ENCODE data around the gene ARMC9. TPM values are rescaled to one million over a fixed set of nuclear protein-coding genes. Genes with fewer than 3 reads are reported as not detected.
A peak's percentile ranks its signal among the peaks of the same experiment; 100 is the strongest.

ARMC9 gene
- total and polyA plus RNA-seq, 2 of the 13 experiments (the other 11 are each of a cell fraction or from before 2014, with no cell fraction given), result 9.1 to 12.8 TPM

GRCh38 chr2:231418820-231419640 is 220.6 kb downstream of the ARMC9 start (continued):
- TF ChIP-seq ZNF382 (CRISPR knock-in tag; IDR thresholded peaks at IDR 0.05; ENCODE audit: borderline replicate concordance) (no peak), HNF4G (IDR thresholded peaks at IDR 0.05; ENCODE audit: borderline replicate concordance, low read depth, low read length) (peak; percentile 69), HNF4G (CRISPR knock-in tag; IDR thresholded peaks at IDR 0.05; ENCODE audit: borderline replicate concordance, low read depth) (peak; percentile 40; the same call in 1 of the 2 replicates), GLMP (CRISPR knock-in tag; IDR thresholded peaks at IDR 0.05; ENCODE audit: borderline replicate concordance) (no peak), MAFG (CRISPR knock-in tag; IDR thresholded peaks at IDR 0.05) (no peak), KLF6 (CRISPR knock-in tag; IDR thresholded peaks at IDR 0.05) (no peak), ZSCAN30 (CRISPR knock-in tag; IDR thresholded peaks at IDR 0.05) (no peak), TP53 (CRISPR knock-in tag; conservative IDR thresholded peaks at IDR 0.05) (no peak), GATAD1 (CRISPR knock-in tag; IDR thresholded peaks at IDR 0.05) (no peak), ZNF547 (CRISPR knock-in tag; IDR thresholded peaks at IDR 0.05) (peak; percentile 60; the same call in 1 of the 2 replicates), TBP (CRISPR knock-in tag; IDR thresholded peaks at IDR 0.05) (no peak), SCMH1 (CRISPR knock-in tag; IDR thresholded peaks at IDR 0.05; ENCODE audit: borderline replicate concordance) (no peak), JUNB (CRISPR knock-in tag; IDR thresholded peaks at IDR 0.05; ENCODE audit: borderline replicate concordance) (no peak), AFF4 (CRISPR knock-in tag; IDR thresholded peaks at IDR 0.05) (no peak), ATF4 (CRISPR knock-in tag; IDR thresholded peaks at IDR 0.05) (no peak), ZIK1 (CRISPR knock-in tag; IDR thresholded peaks at IDR 0.05; ENCODE audit: borderline replicate concordance, low read depth) (no peak), NAIF1 (CRISPR knock-in tag; IDR thresholded peaks at IDR 0.05; ENCODE audit: borderline replicate concordance) (no peak), ZNF720 (CRISPR knock-in tag; IDR thresholded peaks at IDR 0.05) (no peak), ZNF841 (CRISPR knock-in tag; IDR thresholded peaks at IDR 0.05; ENCODE audit: borderline replicate concordance) (no peak), KLF9 (CRISPR knock-in tag; IDR thresholded peaks at IDR 0.05; ENCODE audit: low read depth) (no peak), ZNF326 (CRISPR knock-in tag; IDR thresholded peaks at IDR 0.05; ENCODE audit: borderline replicate concordance) (no peak), SMAD3 (CRISPR knock-in tag; IDR thresholded peaks at IDR 0.05) (0 out of 2 replicates have a peak, but pooled peaks have one; percentile 23), RAD21 (CRISPR knock-in tag; IDR thresholded peaks at IDR 0.05) (no peak), ZNF619 (CRISPR knock-in tag; IDR thresholded peaks at IDR 0.05) (0 out of 2 replicates have a peak, but pooled peaks have one; percentile 30), RCOR2 (CRISPR knock-in tag; IDR thresholded peaks at IDR 0.05) (0 out of 2 replicates have a peak, but pooled peaks have one; percentile 28), NCOA5 (CRISPR knock-in tag; IDR thresholded peaks at IDR 0.05) (no peak)

All from HepG2 (cell line).